ENCODE results near the gene LRRC8B.

DNA sequence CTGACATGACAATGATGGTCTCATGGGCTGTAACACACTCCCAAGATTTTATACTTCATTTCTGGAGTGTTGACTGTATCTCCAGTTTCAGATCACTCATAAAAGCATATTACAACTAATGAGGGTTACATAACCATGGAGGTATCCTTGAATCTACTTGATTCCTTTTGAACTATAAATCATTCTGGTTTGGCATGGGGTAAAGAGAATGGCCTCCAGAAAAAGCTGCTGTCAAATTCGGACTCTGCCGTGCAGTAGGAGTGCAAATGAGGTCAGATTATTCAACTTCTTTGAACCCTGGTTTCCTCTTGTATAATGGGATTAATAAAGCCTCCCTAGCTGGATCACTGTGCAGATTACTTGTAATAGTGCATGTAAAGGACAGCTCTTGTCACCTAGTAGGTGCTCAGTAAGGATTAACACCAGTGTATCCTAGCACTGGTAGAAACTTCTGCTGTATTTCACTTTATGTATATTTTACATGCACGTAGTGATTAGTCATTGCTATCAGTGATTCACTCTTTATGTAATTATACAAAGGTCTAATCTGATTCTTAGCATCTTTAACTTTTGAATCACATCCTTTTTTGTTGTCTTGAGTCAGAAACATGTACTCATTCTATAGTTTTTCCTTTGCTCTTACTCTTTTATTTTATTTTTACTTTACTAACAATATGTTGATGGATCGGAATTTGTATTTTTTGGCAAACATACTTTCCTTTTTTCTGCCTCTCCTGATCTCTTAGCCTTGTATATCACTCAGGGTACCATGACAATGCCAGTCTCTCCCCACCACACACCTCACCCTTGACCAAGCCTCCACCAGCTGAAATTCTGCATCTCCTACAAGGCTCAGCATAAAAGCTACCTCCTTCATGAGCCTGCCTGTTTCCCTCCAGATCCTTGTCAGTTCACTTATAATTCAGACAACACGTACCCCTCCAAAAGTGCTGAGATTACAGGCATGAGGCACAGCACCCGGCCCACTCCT lies 111.5 kb downstream of the LRRC8B start:
- TF ChIP-seq, protein P1, sequence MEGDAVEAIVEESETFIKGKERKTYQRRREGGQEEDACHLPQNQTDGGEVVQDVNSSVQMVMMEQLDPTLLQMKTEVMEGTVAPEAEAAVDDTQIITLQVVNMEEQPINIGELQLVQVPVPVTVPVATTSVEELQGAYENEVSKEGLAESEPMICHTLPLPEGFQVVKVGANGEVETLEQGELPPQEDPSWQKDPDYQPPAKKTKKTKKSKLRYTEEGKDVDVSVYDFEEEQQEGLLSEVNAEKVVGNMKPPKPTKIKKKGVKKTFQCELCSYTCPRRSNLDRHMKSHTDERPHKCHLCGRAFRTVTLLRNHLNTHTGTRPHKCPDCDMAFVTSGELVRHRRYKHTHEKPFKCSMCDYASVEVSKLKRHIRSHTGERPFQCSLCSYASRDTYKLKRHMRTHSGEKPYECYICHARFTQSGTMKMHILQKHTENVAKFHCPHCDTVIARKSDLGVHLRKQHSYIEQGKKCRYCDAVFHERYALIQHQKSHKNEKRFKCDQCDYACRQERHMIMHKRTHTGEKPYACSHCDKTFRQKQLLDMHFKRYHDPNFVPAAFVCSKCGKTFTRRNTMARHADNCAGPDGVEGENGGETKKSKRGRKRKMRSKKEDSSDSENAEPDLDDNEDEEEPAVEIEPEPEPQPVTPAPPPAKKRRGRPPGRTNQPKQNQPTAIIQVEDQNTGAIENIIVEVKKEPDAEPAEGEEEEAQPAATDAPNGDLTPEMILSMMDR (IDR thresholded peaks at IDR 0.05), result no peak
- no peak for TF ChIP-seq POLR2A (IDR thresholded peaks at IDR 0.05)
